ENCODE results near the gene NPM3.

The NPM3 gene

GRCh38 chr10:101749047-101750016, 33.9 kb downstream of the NPM3 start:
- no peak for DNase-seq

- no peak for DNase-seq
These were observed 34.8 kb downstream of the NPM3 start for GRCh38 chr10:101748496-101748895.

DNA sequence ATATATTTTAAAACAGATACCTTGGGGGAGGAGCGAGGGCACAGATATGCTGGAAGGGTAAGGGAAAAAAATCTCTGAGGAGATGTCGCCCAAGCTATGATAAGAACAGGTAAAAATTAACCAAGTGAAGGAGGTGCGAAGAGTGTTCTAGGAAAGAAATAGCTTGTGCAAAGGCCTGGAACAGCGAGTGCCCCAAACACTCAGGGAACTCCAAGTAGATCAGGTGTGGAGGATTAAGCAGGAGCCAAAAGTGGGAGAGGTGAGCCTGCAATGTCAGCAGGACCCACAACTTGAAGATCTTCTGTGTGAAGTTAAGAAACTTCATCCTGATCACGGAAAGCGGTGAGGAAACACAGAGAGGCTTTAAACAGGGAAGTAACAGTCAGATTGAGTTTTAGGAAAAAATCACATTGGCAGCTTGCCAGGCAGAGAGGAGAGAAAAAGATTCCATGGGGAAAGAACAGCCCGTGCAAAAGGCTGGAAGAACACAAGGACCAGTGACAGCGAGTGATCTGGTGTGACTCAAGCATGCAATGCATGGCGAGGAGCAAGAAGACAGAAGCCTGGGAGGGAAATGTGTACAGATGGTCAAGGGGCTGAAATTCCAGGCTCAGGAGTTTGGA, 38.1 kb downstream of the NPM3 start:
- DNase-seq, result no peak

- DNase-seq, result no peak
These were observed 39.0 kb downstream of the NPM3 start for GRCh38 chr10:101744267-101744666.

GRCh38 chr10:101741938-101742337, 41.3 kb downstream of the NPM3 start:
- DNase-seq, result no peak

GRCh38 chr10:101736666-101737065, 46.6 kb downstream of the NPM3 start:
- no peak for DNase-seq

GRCh38 chr10:101732096-101732495, 51.1 kb downstream of the NPM3 start:
- no peak for DNase-seq

Measured in NCI-H524 treated with DMSO at 0.1 percent for 48 hours (cell line).